K562 (cell line): ENCODE results near the gene GLYAT. TPM values are rescaled to one million over a fixed set of nuclear protein-coding genes. Genes with fewer than 3 reads are reported as not detected.
A peak's percentile ranks its signal among the peaks of the same experiment; 100 is the strongest.

Source experiments
- CBX5 ChIP-seq: IDR thresholded peaks from 2 replicates; pipeline ENCODE4 v1.6.1; 2014; ENCODE audit warnings: low read depth, borderline replicate concordance
- CGGBP1 ChIP-seq: fragments of 250-450 bp; sonication (Bioruptor Pico); IDR thresholded peaks from 2 replicates; pipeline ENCODE4 v1.9.0; 2021; ENCODE audit warnings: mild to moderate bottlenecking
- ELF2 ChIP-seq: fragments of 250-450 bp; sonication (Bioruptor Pico); IDR thresholded peaks from 2 replicates; pipeline ENCODE4 v1.5.0; 2021; ENCODE audit warnings: mild to moderate bottlenecking
- ETV5 ChIP-seq: sonication (generic); formaldehyde crosslinking; IDR thresholded peaks from 2 replicates; pipeline ENCODE4 v1.4.0; 2020; ENCODE audit warnings: low read depth, mild to moderate bottlenecking, missing genetic modification reagents
- FOXJ2 ChIP-seq: fragments of 200-800 bp; sonication (Bioruptor generic); IDR thresholded peaks from 2 replicates; pipeline ENCODE4 v1.6.1; 2016; ENCODE audit warnings: missing genetic modification characterization, missing compliant biosample characterization
- GABPB1 ChIP-seq: sonication (generic); formaldehyde crosslinking; IDR thresholded peaks from 2 replicates; pipeline ENCODE4 v1.8.0; 2022; ENCODE audit warnings: mild to moderate bottlenecking, missing genetic modification reagents
- JUND ChIP-seq, 2 experiments: IDR thresholded peaks; 2 replicates in 1 of 2; 3 replicates in 1 of 2; pipeline ENCODE4 v1.6.1; 2011; ENCODE audit warnings: borderline replicate concordance in 2 of 2, low read depth in 2 of 2, low read length in 2 of 2, improper control_type of control experiment in 1 of 2, missing biosample characterization in 1 of 2, missing genetic modification characterization in 1 of 2, missing genetic modification reagents in 1 of 2
- KDM5B ChIP-seq: fragments of 200-600 bp; sonication (generic); IDR thresholded peaks from 2 replicates; pipeline ENCODE4 v1.6.1; 2012; ENCODE audit warnings: low read depth, mild to moderate bottlenecking, moderate library complexity, low read length, control low read depth, inconsistent platforms; ENCODE audit not compliant: insufficient replicate concordance
- MXD1 ChIP-seq: fragments of 250-450 bp; sonication (Bioruptor Pico); IDR thresholded peaks from 2 replicates; pipeline ENCODE4 v1.8.0; 2021; ENCODE audit warnings: borderline replicate concordance, mild to moderate bottlenecking, moderate library complexity; ENCODE audit not compliant: poor library complexity, severe bottlenecking
- MXI1 ChIP-seq: IDR thresholded peaks from 2 replicates; pipeline ENCODE4 v1.6.1; 2011; ENCODE audit warnings: low read depth, mild to moderate bottlenecking, improper control_type of control experiment, low read length
- NEUROD1 ChIP-seq: fragments of 150-350 bp; IDR thresholded peaks from 2 replicates; pipeline ENCODE4 v1.6.1; 2014; ENCODE audit warnings: borderline replicate concordance, low read length, low read depth; ENCODE audit not compliant: partially characterized antibody
- NR2C1 ChIP-seq, 2 experiments: fragments of 450-650 bp; IDR thresholded peaks; 2 replicates each; pipeline ENCODE4 v1.6.1; 2017; ENCODE audit warnings: mild to moderate bottlenecking in 2 of 2, antibody characterized with exemption in 1 of 2, inconsistent platforms in 1 of 2, missing compliant biosample characterization in 1 of 2, missing genetic modification characterization in 1 of 2
- NUFIP1 ChIP-seq: fragments of 450-650 bp; IDR thresholded peaks from 2 replicates; pipeline ENCODE4 v1.6.1; 2018; ENCODE audit not compliant: partially characterized antibody
- PML ChIP-seq: IDR thresholded peaks from 2 replicates; pipeline ENCODE4 v1.6.1; 2012; ENCODE audit warnings: low read length, inconsistent platforms
- SAP30 ChIP-seq: fragments of 200-600 bp; sonication (generic); IDR thresholded peaks from 2 replicates; pipeline ENCODE4 v1.6.1; 2012; ENCODE audit warnings: borderline replicate concordance, low read depth, mild to moderate bottlenecking, moderate library complexity, low read length, control low read depth, inconsistent platforms; ENCODE audit not compliant: insufficient read depth, poor library complexity, severe bottlenecking
- SETDB1 ChIP-seq: IDR thresholded peaks from one replicate; pipeline ENCODE4 v1.6.1; 2012; ENCODE audit warnings: low read length, control low read depth, inconsistent platforms
- SMAD3 ChIP-seq: fragments of 450-650 bp; formaldehyde crosslinking; conservative IDR thresholded peaks from 2 replicates; pipeline ENCODE4 v1.4.0; 2020; ENCODE audit warnings: mild to moderate bottlenecking
- SMARCA4 ChIP-seq: fragments of 450-650 bp; IDR thresholded peaks from 2 replicates; pipeline ENCODE4 v1.6.1; 2016
- STAT5A ChIP-seq: IDR thresholded peaks from 2 replicates; pipeline ENCODE4 v1.6.1; 2012; ENCODE audit warnings: low read length, inconsistent platforms, borderline replicate concordance
- TSHZ1 ChIP-seq: fragments of 250-450 bp; sonication (Bioruptor Pico); IDR thresholded peaks from 2 replicates; pipeline ENCODE4 v1.4.0; 2020; ENCODE audit warnings: mild to moderate bottlenecking, moderate library complexity
- XRCC5 ChIP-seq: fragments of 200-400 bp; formaldehyde crosslinking; IDR thresholded peaks from 2 replicates; pipeline ENCODE4 v1.6.1; 2017; ENCODE audit warnings: low read depth, mild to moderate bottlenecking, low read length
- ZNF24 ChIP-seq: fragments of 450-650 bp; IDR thresholded peaks from 2 replicates; pipeline ENCODE4 v1.6.1; 2016
- ZNF507 ChIP-seq: conservative IDR thresholded peaks from 2 replicates; pipeline ENCODE4 v1.6.1; 2017; ENCODE audit warnings: missing genetic modification characterization, missing compliant biosample characterization
- ZNF668 ChIP-seq: fragments of 250-450 bp; sonication (Bioruptor Pico); IDR thresholded peaks from 2 replicates; pipeline ENCODE4 v1.8.0; 2022; ENCODE audit warnings: mild to moderate bottlenecking, inconsistent platforms
- polyA plus RNA-seq, 8 experiments: library from polyadenylated mRNA; depleted of rRNA in 4 of 8; stranded (reverse) in 5 of 8; unstranded in 3 of 8; fragments of >200 nt; fragmentation: Nextera tagmentation in 2 of 8; fragmentation: Illumina TruSeq in 1 of 8; extraction: Ambion mirVana in 2 of 8; extraction: Trizol in 1 of 8; gene quantifications; 2 replicates each; pipeline versions ENCODE4 v1.2.1 to v1.2.3, GENCODE V29; 2011 to 2014; ENCODE audit warnings: inconsistent platforms in 1 of 8, missing spikeins in 1 of 8
- total RNA-seq, 7 experiments: library from RNA; depleted of rRNA in 6 of 7; stranded (reverse); fragments of >200 nt in 6 of 7; fragmentation: Illumina TruSeq in 2 of 7; extraction: Trizol in 2 of 7; gene quantifications; 2 replicates each; pipeline versions ENCODE4 v1.2.1 to v1.2.3, GENCODE V29; 2011 to 2021; ENCODE audit warnings: low replicate concordance in 1 of 7

GLYAT gene
- total and polyA plus RNA-seq, 9 of the 15 experiments (the other 6 are each of a cell fraction or from before 2014, with no cell fraction given): not detected

- TF ChIP-seq CGGBP1 (CRISPR knock-in tag) (no peak), CBX5 (0 out of 2 replicates have a peak, but pooled peaks have one; percentile 19), ZNF507 (no peak), TSHZ1 (CRISPR knock-in tag) (no peak), SMARCA4 (peak; percentile 97), ELF2 (CRISPR knock-in tag) (no peak), NR2C1 (IDR thresholded peaks at IDR 0.05) (no peak), NR2C1 (tag; IDR thresholded peaks at IDR 0.05) (peak; percentile 52), SMAD3 (CRISPR knock-in tag) (peak; percentile 9; the same call in 1 of the 2 replicates), MXD1 (CRISPR knock-in tag) (no peak), ETV5 (peak; percentile 79; the same call in 1 of the 2 replicates), PML (peak; percentile 82), STAT5A (peak; percentile 78; the same call in 1 of the 2 replicates), NUFIP1 (no peak), NEUROD1 (peak; percentile 64), FOXJ2 (tag) (peak; percentile 70; the same call in 1 of the 2 replicates), JUND (IDR thresholded peaks at IDR 0.05; ENCODE audit: borderline replicate concordance, low read depth, low read length) (peak; percentile 72; the same call in 1 of the 2 replicates), JUND (tag; IDR thresholded peaks at IDR 0.05; ENCODE audit: borderline replicate concordance, low read depth, low read length) (no peak; the same call in 2 of the 3 replicates), ZNF668 (CRISPR knock-in tag) (peak; percentile 80; the same call in 1 of the 2 replicates), GABPB1 (CRISPR knock-in tag) (peak; percentile 39; the same call in 1 of the 2 replicates), MXI1 (no peak), ZNF24 (no peak; the same call in 1 of the 2 replicates), SAP30 (no peak), KDM5B (peak; percentile 52), SETDB1 (no peak), XRCC5 (no peak)
Observed at GRCh38 chr11:58776891-58777710, 45.4 kb upstream of the GLYAT start (continued).
